GM18867 (cell line): ENCODE data around the gene MINDY4.
A peak's percentile ranks its signal among the peaks of the same experiment; 100 is the strongest.

Source experiments
- ATAC-seq: cut with Tn5 transposase; IDR thresholded peaks from one replicate; pipeline ENCODE4 v1.9.1; 2021; ENCODE audit warnings: mild to moderate bottlenecking, moderate library complexity; ENCODE audit not compliant: unreplicated experiment

The MINDY4 gene

DNA sequence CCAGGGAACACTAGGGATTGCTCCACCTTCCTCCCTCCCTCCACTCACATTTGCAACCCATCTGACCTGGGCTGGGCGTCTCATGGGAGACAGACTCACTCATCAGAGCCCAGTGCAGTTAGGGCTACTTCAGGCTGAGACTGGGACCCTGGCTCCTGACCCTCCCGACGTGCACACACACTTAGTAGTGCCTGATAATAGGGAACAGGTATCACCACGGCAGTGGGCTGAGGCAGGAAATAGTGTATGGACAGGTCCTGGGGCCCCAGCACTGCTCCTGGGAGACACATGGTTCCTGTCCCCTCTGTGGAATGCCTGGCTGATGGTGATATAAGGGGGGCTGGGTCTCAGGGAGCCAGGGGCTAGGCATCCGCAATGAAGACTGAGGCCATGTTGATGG is 154.7 kb downstream of the MINDY4 start:
- no peak for ATAC-seq

DNA sequence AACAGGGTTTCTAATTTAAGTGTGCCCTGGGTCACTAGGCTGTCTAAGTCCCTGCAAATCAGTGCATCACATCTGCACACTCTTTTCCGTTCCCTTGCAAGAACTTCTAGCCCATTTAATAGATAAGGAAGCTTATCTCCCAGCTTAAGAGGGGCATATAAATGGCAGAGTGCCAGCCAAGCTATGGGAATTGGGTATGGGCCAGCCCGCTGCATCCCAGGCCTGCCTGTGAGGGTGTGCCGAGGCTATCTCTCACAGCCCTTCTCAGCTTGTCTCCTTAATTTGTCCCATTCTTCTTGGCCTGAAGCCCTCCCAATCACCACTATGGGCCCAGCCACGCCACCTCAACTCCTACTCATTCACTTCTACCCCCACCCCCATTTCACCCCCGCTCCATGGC is 155.1 kb downstream of the MINDY4 start:
- ATAC-seq, result no peak

DNA sequence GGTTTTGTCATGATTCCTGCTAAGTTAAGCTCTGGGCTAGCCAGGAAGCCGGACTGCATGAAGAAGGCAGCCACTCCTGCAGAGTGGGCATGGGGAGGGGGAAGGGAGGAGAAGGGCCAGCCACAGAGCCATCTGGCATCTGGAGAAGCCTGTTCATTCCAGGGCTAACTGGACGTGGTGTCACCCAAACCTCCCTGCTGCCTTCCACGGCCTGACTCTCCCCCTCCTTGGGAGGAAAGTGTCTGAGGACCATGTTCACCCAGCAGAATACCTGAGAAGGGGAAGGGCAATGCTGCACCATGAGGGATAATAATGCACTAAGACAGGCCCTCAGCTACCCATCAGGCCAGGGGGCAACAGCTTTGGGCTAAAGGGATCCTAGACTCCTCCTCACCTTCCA is 155.8 kb downstream of the MINDY4 start:
- no peak for ATAC-seq

DNA sequence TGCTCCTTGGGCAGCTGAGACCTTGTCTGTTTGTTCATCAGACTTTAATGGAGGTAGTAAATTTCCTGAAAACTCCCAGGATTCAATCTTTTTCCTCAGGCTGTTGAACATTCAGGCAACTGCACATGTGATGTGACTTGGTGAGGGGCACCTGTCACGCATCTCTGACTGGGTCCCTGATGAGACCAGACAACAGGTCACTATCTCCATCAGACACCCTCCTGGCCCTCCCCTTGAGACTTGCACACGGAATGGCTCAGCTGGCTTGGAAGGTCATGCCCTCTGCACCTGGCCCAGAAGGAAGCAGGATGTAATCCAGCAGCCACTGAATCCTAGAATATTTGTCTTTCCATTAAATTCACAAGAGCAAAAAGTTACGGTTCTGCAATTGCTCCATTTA is 156.3 kb downstream of the MINDY4 start:
- no peak for ATAC-seq

DNA sequence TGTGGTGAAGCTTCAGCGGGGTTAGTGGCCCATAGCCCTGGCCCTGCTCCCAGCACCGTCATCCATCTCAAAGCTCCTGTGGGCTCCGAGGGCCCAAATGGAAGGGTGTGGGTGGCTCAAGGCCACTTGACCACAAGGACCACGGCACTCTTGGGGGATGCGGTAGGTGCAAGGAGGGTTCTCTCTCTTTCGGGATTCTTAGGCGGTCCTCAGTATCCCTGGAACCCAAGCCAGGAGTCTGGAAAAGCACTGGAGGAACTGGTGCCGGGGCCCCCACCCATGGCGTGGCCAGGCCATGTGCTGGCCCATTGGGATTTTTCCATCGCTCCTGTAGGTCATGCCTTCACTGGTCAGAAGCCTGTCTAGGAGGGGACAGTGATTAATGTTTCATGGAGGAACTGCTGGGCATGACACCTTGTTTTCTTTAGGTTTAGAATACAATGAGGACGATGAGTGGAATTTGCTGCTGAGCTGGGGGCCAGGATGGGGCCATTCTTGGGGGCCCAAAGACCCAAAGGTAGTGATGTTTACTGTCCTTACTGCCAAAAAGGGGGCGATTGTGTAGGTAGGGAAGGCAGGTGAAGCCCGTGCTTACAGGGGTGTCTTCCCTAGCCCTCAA is 157.1 kb downstream of the MINDY4 start:
- no peak for ATAC-seq

DNA sequence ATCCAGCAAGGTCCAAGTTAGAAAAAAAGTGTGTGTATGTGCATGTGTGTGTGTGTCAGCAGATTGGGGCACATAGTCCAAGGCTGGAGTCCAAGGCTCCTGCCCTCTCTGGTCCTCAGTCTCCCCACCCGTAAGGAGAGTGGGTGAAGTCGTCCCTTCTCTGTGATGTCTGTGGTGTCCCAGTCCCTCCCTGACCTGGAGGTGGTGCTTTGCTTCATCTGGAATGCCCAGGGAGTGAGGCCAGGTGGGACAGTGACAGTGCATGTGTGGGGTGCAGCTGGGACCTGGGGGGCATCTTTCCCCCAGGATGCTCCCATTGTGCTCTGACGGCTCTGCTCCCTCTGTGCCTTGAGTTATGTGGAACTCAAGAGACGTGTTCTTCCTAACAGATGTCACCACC is 158.5 kb downstream of the MINDY4 start:
- no peak for ATAC-seq

DNA sequence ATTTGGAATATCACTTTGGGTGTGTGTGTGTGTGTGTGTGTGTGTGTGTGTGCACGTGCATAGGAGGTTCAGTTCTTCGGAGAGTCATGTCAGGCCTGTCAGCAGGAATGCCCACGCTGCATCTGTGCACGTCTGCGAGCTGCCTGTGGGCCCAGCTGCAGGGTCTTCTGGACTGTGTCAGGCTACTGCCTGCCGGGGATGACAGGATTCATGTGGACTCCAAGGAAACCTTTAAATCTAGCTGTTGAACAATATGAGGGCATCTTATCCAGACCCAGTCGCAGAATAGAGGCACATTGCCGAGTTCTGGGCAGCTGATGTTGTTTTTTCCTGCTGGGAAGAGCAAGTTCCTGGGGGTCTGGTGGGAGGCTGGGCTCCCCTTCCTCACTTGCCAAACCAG is 159.4 kb downstream of the MINDY4 start:
- ATAC-seq, result no peak

DNA sequence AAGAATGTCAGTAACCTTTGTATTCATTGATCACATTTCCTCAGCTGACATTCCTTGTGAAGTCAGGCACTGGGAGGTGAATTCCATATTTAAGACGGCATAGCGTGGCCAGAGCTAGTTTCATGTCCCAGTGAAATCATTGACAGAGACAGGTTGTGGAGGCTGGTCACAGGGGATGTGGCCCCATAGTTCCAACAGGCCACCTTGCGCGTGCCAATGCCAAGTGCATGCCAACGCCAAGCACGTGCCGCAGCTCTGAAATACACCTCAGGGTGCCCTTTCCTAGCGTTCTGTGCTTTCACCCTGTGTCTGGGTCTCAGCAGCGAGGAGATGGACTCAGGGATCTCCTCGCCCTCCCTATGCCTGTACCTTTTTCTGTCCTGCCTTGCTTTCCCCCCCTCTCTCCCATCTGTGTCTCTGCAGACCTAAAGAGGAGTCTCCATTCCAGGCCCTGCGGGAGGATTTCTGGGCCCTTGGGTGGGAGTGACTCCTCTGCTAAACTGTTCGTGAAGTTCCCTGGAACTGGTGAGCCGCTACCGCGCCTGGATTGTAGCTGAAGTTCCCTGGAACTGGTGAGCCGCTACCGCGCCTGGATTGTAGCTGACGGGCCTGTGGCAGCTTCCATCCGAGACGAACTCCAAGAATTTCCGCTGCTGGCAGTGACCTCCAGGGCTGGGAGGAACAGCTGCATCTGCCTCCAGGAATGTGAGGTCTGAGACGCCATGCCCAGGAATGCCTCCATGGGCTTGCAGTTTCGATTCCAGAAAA is 160.1 kb downstream of the MINDY4 start:
- no peak for ATAC-seq

DNA sequence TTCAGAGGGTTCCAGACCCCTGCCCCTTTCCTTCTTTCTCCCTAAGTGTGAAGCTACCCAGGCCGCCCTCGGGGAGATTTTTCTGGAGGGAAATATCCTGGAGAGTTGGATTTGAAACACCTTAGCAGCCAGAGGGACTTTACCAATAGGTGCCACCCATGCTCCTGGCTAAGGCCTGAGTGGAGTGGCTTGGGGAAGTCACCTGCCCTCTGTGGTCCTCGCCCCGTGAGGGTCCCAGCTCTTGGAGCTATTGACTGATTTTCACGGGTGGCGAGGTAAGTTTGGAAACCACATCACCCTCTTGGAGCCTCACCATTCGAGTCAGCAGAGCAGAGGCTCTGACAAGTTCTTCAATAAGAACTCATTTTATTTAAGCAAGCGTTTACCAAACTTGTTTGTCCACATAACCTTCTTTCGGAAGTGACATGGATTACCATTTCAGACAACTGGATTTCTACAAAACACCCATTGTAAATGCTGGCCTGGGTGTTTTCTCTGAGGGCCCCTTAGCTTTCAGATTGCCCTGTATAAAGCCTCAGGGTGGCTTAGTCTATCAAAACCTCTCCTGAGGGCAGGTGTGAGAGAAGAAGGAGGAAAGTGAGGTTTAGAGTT is 160.8 kb downstream of the MINDY4 start:
- no peak for ATAC-seq

DNA sequence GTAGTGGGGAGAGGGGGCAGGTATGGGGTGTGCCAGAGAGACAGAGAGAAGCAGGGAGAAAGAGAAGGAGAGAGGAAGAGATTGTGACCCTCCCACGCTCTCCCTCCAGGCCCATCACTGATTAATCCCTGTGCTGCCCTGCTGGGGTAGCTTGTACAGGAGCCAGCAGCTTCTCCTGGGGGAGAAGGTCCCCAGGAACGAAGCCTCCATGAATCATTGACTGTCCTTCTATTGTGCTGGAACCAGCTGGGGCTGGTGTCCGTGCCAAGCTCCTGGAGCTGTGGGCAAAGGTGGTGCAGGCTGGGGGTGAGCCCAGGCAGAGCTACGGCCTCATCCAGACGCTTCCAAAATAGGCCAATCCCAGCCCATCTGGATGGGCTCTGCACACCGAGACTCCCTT is 161.3 kb downstream of the MINDY4 start:
- no peak for ATAC-seq

DNA sequence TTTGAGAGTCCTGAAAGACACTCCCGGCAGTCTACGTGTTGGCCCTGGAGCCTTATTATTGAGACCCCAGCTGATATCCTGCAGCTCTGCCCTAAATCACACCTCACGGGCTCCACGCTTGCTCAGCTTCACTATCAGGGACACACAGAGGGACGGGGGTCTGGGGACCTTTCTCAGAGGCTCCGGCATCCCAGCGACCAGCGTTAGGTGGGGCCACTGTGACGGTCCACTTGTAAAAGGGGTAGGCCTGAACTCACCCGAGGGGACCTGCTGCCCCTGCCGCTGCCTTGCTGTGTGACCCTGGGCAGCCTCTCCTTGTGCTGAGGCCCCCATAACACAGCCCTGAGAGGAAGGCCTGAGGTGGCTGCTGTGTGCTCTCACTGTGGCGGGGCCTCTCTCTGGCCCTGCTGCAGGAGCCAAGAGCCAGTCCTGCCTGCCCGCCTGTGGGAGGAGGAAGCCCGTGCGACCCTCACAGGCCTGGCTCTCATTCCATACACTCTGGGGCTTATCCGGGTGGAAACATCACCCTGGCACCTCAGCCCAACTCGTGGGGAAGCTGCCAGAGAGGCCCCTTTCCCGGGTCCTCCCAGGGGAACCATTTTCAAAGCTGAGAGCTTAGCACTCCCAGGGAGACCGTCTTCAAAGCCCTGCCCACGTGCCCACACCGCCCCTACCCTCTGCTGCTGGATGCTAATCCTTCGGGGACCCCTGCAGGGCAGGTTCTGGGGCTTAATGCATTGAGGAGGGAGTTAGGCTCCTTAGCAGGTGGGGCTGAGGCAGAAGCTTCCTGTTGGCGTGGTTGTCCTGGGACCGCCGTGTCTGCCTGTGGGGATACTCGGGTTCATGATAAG is 162.1 kb downstream of the MINDY4 start:
- no peak for ATAC-seq

DNA sequence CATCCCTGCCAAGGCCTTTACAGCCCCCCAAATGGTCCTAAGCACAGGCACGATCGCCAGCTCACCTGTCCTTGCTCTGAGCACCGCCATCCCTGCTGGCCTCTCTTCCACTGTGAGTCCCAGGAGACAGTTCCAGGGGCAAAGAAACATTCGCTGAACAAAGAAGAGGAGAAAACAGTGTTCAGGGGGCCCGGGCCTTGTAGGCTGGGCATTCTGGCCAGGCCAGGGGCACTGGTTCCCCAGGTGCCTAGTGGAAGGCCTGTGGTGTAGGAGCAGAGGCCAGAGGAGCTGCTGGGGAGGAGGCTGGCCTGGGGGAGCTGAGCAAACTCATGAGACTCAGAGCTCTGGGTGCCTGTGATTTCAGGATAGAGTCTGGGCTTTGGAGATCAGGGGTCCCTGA is 163.0 kb downstream of the MINDY4 start:
- no peak for ATAC-seq

DNA sequence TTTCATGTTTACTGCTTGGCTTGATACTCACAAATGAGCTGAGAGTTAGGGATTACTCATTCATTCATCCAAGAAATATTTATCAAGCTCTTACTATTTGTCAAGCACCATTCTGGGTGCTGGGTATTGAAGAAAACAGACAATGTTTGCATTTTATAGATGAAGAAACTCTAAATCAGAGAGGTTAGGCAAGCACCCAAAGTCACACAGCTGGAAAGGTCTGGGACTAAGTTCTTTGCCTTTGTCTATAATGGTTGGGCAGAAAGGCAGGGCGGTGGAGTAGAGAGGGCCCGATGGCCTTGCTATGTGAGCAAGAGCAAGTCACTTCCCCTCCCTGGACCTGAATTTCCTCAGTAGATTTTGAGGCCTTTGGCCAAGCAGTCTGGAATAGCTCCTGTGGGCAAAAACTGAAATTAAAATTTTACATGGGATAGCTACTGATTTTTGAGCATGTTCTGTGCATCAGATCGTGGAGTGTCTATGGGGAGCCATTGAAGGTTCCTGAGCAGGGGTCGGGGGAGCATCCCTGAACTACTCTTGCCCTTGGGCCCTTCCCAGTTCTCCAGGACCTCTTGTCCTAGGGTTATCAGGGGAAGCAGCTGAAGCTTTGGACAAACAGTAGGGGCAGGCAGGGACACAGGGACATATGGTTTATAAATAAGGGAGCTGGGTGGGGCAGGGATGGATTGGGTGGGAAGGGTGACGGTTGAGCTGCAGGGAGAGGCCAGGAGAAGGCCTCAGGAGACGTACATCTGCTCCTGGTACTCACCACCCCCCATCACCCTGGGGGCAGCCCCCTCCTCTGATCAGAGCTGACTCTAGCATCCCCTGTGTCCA is 163.7 kb downstream of the MINDY4 start:
- no peak for ATAC-seq

DNA sequence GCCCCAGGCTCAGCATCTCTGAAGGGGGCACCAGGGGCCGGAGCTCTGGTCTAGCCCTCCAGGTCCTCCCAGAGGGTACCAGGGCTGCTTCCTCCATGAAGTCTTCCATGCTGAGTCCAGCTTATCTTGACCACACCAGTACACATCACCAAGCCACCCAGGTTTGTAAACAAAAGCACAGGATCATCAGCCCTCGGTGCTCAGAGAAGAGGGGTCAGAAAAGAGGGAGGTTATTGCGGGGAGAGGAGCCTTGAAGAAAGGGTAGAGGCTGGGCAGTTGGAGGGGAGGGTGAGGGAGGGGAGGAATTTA is 164.3 kb downstream of the MINDY4 start:
- no peak for ATAC-seq

DNA sequence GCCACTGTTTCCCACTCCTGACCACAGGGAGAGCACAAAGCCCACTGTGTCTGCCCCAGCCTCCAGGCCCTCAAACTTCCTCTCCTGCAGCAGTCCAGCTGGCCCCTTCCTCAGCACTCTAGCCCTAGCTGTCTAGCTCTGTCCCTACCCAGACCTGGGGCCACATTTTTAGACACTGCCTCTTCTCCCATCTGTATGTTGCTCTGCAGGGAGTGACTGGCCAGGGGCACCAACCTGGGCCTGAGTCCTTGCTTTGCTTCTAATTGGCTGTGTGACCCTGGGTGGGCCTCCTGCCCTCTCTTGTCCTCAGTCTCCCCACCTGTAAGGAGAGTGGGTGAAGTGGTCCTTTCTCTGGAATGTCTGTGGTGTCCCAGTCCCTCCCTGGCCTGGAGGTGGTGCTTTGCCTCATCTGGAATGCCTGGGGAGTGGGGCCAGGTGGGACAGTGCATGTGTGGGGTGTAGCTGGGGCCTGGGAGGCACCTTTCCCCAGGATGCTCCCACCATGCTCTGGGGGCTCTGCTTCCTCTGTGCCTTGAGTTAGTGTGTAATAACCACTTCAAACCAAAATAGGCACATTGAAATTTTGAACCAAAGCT is 165.5 kb downstream of the MINDY4 start:
- ATAC-seq, result no peak

DNA sequence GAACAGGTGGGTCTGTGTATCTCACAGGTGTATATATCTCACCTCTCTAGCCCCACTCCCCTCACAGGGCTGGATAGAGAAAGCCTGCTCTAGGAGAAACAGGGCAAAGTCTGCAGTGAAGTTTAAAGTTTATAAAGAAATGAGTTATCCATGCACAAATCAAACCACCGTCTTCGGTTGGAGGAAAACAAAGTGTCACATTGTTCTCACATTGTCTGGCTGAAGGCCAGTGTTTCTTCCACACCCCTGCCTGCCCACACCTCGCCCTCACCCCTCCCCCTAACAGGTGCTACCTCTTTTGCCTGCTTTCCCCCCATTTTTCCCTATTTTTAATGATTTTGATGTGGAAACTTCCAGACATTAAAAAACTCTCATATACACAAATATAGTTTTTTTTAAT is 166.2 kb downstream of the MINDY4 start:
- ATAC-seq, result no peak

DNA sequence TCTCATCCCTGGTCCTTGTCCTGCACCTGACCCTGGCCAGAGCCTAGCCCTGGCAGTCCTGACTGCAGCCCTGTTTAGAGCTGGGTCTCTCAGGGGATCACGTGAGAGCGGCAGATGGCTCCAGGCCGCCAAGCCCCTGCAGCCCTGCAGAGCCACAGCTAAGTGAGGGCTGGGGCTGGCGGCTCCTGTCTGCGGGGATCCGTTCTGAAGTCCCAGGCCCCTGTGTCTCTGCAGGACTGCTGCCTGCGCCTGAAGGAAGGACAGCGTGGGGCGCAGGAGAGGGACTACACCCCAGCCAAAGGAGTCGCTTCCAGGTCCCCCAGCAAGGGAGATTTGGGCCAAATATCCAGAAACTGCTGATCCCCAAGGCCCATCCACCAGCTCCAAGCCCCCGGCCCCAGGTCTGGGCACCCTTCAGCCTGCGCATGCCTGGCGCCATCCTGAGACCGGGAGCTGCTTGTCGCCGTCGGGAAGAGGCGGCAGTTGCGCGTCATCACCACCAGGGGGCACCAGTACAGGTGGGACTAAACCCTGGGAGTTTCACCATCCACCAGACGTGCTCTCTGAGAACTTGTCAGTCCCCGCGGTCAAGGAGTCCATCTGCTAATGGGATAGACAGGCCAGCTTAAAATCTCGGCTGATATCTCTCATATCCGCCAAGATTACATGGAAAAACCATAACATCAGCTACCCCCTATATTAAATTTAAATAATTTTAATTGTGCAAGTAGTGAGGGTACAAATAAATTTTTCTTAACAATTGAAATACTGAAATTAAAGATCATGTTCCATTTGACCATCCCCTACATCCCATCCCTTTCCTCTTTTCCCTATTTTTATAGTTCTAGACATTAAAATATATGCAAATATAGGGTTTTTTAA is 167.5 kb downstream of the MINDY4 start:
- peak; percentile 82 for ATAC-seq

DNA sequence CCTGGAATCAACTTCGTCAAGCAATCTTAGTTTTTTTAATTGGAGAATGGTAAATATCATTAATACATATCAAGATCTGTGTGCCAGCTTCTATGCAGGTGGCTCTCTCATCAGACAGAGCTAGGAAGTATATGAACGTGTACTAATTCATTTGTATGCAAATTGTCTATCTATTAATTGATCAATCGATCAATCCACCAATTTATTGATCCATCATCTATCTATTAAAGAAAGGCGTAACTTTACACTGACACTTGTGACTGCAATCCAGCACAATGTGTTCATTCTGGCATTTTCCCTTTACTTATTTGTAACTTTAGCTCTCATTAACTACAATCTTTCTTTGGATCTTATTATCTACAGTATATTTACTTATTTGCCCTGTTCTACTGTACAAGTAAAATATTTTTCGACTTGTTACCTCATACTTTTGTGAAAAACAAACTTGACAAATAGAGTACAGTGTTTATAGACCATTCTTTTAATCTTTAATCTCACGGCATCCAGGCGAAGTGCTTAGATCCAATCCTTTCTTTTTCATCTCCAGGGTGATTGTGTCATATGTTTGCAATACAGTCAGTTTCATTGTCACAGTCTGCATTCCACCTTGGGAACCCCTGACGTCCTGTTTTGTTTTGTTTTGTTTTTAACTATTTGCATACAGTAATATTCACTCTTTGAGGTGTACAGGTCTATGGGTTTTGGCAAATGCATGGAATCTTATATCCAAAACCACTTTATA is 170.5 kb downstream of the MINDY4 start:
- ATAC-seq, result no peak
